T-helper 2 cell (primary cell): ENCODE results near the gene KCTD15.
"Not testable (repeated sequence)": the region's sequence is repeated elsewhere in the genome, so short reads cannot be mapped to it uniquely, and the experiment has no call there.

ENCODE experiments used
- DNase-seq, 5 experiments: peaks; one replicate each; pipeline versions ENCODE4 v3.0.0 to v3.0.0-alpha.2; 2012 to 2022

The KCTD15 gene

DNA sequence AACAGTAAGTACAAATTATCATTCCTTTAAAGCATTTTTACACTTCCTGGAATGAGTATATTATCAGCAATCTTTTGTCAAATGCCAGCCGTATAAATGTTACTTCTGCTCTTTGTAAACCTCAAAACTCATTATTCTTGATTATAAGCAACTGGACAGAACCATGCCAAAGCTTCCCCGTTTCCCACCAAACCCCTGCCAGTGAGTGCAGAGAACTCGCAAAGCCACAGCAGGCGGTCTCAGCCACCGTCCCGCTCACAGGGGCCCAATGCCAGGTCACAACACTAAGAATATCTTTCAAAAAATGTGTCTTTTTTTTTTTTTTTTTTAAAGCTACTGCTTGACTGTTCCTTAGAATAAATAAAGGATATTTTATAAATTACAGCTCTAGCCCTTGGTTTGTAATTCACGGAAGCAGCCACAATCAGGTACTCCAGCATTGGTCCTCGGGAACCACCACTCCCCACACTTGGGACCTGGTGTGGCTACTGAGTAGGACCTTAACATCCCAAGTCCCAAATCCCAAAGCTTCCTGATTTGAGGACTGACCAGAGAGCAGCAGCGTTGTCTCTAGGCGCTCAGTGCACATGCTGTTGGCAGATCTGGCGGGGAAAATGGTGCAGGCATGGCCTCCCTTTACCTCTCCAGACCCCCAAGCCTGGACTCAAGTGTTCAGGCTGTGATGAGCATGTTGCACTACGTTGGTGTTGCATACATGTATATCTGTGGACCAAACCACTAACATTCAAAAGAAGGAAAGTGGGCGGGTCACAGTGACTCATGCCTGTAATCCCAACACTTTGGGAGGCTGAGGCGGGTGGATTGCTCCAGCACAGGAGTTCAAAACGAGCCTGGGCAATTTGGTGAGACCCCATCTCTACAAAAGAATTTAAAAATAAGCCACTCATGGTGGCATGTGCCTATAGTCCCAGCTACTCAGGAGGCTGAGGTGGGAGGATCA, 19.0 kb downstream of the KCTD15 start:
- DNase-seq: no peak

DNA sequence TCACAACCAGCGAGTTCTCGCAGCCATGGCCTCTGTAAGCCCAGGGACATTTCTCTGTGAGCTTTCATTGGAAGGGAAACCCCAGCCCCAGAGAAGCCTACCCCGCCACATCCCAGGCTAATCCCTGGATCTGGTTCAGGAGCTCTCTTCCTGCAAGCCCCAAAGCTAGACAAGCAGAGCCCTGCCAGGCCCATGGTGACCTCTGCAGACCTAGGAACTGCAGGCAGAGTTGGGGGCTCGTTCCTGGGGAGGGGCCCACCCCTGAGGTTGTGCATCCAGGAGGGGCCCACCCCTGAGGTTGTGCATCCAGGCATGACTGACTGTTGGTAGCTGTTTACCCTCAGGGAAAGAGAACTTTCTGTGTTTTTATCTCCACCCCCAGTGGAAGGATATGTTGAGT, 21.7 kb downstream of the KCTD15 start:
- DNase-seq: no peak

DNA sequence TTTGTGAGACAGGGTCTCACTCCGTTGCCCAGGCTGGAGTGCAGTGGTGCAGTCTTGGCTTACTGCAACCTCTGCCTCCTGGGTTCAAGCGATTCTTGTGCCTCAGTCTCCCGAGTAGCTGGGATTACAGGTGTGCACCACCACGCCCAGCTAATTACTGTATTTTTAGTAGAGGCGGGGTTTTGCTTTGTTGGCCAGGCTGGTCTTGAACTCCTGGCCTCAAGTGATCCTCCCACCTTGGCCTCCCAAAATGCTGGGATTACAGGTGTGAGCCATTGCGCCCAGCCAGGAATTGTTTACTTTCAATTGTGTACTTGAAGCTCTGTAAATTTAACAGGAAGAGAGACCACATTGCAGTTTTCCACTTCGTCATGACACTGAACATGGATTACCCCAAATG, 22.4 kb downstream of the KCTD15 start:
- not testable (repeated sequence) for DNase-seq

DNA sequence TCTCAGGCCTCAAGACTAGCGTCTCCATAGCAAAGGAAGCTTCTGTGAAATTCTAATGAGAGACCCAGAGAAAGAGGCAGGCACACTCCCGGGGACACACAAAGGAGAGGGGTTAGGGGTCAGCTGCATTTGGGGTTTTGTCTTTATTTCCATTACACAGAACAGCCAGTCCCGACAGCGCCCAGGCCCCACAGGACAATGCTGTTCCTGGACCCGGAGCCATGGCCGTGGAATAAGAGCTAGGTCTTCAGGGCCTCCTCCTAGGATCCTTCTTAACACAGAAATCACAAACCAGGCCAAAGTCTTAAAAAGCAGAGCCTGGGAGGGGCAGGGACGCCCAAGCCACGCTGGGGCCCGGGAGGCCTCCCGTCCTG, 22.8 kb downstream of the KCTD15 start:
- DNase-seq: no peak

DNA sequence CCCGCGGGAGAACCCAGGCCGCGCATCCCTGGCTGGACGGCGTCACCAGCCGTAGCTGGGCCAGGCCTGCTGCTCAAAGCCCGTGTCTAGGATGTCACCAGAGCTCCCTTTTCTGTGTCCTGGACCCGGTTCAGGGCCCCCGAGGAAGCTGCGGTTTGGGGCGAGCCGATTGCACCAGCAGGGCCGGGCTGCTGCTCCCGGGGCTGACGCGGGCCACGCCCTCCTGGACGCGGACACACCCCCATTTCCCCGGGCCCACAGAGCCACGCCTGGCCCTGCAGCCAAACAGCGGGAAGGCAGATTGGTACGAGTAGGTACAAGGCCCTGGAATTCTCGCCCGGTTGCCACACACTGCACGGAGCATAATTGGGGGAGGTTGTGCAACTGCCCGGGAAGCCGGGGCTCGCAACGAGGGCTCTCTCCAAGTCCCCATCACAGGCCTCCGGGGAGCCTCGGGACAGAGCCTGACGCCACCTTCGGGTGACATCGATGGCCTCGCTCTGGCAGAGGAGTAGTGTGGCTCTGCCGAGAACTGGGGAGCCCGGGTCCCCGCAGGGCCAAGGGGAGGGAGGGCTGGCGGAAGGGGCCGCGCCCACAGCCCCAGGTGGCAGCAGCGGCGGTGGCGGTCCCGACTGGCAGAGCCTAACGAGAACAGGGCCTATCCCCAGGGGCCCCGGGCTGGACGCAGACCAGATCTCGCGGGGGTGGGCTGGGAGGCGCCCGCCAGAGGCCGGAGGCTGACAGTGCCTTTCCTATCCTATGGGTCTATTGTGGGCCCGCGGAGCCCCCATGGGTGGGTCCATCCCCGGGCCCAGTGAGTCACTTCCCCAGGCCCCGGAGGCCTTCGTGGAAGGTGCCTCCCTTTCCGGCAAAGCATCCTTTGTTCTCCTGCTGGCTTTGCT, 23.5 kb downstream of the KCTD15 start:
- peak in 4 of 5 experiments; percentile 21 to 60 (median 42) for DNase-seq

DNA sequence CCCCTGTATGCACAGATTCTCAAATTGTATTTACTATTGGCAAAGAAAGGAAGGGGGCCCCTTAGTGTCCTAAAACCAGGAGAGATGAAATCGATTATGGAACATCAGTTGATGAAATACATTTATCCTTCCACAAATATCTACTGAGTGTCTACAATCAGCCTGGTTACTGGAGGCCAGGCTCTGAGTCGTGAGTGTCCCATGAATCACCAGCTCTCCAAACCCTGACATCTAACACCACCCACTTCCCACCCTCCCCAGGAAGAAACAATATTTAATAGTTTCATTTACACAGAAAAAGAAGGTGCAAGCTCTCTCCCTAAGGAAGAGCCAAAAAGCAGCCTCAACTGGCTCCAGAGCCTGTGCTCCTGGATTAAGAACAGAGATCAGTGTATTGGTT, 25.2 kb downstream of the KCTD15 start:
- no peak for DNase-seq

DNA sequence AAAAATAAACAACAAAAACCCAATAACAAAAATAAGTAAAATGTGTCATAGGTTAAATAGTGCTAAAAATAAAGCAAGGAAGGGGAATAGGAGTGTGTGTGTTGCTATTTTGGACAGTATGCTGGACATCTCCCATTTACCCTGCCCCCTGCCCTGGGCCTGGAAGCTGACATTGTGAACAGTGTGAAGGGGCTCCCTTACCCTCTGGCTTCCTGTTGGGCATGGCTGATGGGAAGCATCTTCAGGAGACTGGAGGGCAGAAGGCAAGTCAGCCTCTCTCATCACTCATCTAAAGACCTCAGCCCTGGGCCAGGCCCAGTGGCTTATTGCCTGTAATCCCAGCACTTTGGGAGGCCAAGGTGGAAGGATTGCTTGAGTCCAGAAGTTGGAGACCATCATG, 26.7 kb downstream of the KCTD15 start:
- no peak for DNase-seq

DNA sequence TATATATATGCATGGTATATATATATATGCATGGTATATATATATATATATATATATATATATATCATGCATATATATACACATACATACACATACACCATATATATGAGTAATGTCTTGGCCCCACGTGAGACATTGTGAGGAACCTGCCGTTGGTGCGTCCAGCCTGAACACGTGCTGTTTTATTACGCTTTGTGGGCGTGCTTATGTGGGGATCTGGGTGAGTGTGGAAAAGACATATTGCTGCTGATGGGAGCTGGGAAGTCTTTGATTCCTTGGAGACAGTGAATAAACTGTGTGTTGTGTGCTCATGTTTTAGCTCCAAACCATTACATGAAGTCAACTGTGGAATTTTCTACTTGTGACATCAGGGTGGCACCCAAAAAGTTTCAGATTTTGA, 28.9 kb downstream of the KCTD15 start:
- DNase-seq: no peak

DNA sequence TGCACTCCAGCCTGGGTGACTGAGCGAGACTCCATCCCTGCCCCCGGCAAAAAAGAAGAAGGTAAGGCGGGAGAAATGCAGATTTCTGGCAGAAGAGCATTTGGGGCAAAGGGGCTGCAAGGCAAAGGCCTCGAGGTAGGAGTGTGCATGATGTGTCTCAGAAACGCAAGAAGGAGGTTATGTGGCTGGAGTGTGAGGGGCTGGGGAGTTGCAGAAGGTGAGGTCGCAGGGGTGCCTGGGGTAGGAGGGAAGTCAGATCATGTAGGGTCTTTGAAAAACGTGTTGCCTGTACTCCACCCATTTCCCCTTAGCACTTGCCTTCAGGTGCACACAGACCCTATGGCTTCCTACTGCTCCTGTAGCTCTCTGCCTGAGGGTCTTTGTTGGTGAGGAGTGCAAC, 29.9 kb downstream of the KCTD15 start:
- no peak for DNase-seq

DNA sequence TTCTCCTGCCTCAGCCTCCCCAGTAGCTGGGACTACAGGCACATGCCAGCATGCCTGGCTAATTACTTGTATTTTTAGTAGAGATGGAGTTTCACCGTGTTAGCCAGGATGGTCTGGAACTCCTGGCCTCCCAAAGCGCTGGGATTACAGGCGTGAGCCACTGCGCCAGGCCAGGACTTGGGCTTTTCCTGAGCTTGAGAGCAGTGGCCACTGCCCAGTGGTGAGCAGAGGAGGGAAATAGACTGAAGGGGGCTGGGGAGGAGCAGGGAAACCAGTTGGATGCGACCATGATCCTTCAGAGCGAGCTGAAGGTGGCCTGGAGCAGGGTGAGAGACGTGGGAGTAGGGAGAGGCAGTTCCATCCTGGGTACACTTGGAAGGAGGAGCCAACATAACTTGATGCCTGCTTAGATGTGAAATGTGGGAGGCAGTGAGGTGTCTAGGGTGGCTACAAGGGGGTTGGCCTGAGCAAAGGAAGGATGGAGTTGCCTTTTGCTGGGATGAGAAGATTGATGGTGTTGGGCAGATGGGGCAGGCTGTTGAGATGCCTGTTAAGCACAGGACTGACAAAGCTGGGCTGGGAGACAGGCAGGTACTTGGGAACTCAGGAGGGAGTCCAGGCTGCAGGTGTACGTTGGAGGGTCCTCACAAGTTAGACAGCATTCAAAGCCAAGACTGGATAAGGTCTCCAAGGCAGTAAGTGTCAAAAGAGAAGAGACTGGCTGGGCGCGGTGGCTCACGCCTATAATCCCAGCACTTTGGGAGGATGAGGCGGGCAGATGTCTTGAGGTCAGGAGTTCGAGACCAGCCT, 31.8 kb downstream of the KCTD15 start:
- no peak for DNase-seq

DNA sequence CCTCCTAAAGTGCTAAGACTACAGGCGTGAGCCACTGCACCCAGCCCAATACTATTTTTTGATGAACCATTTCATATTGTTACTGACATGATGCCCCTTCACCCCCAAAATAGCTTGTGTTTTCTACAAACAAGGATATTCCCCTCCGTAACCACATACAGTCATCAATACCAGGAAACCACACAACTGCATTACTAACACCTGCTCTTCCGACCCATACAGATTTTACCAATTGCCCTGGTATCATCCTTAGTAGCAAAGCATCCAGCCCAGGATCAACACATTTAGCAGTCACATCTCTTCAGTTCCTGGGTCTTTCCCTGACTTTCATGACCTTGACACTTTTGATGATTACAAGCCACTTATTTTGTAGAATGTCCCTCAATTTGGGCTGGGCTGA, 33.6 kb downstream of the KCTD15 start:
- no peak for DNase-seq

DNA sequence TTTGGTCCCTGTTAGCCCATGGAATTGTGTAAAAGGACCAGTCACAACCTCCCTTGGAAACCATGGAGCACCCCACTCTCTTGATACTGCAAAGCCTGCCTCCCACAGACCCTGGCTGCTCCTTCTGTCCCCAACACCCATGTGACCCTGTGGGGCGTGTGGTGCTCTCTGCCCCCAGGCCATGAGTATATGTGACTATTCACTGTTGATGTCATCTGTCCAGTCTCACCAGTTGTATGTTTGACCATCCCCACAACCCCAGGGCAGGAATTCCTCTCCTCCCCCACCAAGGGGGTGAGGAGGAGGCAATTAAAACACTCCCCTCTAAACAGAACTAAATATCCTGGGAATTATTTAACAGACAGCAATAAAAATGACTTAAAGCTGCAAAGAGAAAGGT, 35.2 kb downstream of the KCTD15 start:
- DNase-seq: no peak

DNA sequence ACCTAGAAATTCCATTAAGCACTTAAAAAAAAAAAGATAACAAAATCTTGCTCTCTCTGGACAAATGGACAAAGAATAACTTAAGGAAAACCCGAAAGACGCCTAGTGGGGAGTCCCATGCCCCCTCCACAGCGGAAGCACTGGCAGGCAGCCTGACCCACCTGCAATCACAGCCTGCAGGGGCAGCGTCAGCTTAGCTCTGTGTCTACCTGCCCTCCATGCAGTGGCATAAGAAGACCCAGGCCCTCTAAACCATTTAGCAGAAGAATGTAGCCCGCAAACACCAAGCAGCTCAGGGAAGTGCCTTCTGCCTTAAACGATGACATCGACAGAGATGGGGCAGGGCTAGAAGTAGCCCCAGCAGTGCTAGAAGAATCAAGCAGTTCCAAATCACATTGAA, 36.0 kb downstream of the KCTD15 start:
- no peak for DNase-seq

DNA sequence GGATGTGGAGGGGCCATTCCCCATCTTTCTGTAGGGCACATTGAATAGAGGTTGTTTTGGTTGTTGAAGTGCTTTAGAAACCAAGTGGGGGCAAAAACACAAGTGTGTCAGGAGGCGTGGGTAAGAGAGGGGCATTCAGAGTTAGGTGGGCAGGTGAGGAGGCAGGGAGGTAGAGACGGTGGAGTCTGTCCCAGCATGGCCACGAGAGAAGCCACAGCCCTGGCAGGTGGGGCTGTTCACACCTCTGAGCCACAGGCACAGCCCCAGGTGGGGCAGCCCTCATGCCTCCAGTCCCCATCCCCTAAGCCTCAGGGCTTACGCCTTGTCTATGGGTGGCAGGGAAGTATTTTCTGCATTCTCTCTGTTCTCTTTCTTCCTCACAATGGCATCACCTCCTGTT, 43.7 kb downstream of the KCTD15 start:
- DNase-seq: no peak

DNA sequence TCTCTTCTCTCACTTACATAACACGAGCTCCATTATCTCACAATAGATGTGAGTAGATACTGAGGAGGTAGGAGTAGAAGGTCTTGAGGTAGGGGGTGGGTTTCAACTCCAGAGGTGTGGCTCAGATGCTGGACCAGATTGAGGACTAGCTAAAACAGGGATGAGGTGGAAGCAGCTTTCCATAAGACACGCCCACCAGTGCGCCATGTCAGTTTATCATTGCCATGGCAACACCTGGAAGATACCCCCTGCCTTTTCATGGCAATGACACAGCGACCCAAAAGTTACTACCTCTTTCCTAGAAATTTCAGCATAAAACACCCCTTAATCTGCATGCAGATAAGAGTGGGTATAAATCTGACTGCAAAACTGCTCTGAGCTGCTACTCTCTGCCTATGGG, 44.1 kb downstream of the KCTD15 start:
- DNase-seq: no peak

DNA sequence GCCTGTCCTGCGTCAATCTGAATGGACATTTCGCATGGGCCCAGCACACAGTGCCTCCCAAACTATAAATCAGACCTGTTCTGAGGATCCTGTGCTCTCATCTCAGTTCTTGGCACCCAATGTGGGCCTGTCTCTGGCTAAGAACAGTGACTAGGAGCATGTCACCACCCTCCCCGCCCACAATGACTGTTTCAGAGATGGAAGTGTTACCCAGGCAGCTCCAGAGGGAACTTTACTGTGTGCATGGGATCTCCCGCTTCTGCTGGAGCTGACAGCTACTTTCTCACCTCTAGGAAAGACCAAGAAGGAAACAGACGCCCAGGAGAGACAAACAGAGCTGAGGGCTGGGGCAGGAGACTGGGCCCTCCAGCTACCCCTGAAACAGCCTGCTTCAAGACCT, 45.0 kb downstream of the KCTD15 start:
- no peak for DNase-seq

DNA sequence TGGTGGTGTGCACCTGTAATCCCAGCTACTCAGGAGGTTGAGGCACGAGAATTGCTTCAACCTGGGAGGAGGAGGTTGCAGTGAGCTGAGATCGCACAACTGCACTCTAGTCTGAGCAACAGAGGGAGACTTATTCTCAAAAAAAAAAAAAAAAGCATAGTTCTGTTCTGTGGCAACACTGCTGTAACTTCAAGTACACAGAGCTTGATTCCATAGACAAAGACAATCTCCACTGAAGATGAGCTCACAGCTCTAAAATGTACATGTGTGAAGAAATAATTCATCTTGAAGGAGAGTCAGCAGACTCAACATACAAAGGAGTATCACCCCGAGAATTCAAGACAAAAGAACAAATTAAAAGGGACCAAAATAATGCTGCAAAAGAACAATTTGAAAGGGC, 47.8 kb downstream of the KCTD15 start:
- no peak for DNase-seq

DNA sequence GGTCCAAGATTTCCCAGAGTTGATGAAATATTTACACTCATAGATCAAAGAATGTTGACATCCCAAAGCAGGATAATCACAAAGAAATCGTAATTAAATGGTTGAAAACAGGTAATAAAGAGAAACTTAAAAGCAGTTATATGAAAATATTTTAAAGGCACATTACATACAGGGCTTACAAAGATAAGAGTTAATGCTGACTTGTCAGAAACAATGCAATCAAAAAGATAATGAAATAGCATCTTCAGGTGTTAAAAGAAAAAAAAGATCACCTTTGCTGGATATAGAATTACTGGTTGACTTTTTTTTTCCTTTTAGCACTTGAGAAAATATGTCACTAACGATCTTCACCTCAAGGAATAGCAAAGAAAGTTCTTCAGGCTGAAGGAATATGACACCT, 48.8 kb downstream of the KCTD15 start:
- no peak for DNase-seq

DNA sequence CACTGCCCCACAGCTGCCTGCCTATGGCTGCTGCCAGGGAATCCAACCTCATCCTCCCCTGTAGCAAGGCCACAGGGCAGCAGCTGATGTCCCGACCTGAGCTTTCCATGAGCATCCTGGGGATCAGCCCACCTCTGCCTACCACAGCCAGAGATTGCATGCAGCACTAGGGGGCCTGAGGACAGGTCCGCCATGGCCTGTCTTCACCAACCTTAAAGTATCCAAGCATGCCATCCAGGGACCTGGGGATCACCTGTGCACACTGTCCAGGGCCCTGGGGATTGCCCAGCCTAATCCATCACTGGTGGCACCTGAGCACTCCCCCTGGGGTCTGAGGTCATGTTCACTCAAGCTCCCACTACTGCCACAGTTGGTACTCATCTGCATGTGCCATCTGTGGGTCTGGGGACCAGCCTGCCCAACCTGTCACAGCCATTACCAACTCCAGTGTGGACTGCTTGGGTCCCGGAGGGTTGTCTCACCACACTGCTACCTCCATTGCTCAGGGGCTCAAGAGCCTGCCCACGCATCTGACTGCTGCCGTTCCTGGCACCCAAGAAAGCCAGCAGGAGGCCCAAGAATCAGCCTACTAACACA, 53.0 kb downstream of the KCTD15 start:
- no peak for DNase-seq

DNA sequence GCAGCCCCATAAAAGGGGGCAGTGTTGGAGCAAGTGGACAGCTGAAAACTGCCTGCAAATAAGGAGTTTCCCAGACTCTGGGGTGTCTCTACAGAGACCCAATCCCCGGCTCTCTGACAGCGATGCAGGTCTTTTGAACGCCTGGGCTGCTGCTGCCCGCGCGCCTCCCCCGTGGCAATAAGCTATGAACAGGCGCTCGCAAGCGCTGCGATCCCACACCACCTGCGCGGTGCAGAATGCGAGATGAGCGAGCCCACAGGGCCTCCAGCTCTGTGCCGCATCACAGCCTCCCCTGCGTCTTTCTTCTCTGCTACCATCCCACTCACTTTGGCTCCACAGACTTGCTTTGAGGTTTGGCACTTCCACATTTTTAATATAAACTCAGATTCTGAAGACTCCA, 62.3 kb downstream of the KCTD15 start:
- no peak for DNase-seq

DNA sequence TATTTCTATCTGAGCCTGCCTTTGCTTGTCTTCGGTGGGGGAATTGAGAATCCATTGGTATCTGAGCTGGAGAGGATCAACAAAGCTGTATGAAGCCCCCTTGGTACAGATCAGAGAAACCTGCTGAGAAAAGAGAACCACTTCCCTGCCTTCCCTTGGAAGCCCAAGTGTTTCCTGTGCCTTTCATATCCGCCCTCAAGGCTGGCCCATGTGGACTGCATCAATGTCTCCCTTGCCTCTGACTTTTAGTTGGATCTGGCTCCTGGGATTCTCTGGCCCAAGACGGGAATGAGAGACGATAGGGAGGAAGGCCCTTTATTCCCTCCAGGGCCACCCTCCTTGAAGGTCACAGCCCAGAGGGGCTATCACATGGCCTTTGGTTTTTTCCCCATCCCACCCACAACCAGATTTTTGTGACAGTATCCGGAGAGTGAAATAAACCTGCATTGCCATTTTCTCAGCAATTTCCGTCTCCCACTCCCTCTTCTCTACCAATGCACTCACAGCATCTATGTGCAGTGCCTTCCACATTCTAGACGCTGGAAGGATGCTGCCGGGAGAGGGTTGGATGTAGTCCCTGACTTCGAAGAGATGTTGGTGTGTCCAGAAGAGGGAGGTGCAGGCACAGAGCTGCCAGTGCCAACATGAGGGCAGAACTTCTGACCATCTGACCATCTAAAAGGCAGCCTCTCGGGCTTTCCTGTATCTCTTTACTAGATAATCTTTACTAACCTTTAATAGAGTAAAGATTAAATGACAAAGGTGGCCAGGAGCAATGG, 63.8 kb downstream of the KCTD15 start:
- DNase-seq: no peak

DNA sequence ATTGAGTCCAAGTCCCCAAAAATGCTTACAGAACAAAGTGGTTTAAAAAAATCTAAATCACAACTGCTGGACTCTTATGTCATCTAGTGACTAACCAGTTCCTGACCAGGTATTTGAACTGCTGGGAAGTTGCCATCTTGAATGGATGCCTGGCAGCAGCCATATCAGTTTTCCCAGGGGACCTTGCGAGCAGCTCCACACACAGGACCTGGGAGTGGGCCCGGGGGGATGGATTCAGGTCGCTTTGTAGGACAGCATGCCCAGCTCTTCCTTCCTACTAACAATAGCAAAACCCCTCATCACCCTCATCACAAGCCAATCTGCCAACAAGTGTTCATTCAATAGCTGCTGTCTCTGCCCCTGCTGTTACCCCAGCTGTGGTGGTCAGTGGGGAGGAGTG, 65.3 kb downstream of the KCTD15 start:
- no peak for DNase-seq
